Measurements from ENCODE around the gene DVL1.

The DVL1 gene

DNA sequence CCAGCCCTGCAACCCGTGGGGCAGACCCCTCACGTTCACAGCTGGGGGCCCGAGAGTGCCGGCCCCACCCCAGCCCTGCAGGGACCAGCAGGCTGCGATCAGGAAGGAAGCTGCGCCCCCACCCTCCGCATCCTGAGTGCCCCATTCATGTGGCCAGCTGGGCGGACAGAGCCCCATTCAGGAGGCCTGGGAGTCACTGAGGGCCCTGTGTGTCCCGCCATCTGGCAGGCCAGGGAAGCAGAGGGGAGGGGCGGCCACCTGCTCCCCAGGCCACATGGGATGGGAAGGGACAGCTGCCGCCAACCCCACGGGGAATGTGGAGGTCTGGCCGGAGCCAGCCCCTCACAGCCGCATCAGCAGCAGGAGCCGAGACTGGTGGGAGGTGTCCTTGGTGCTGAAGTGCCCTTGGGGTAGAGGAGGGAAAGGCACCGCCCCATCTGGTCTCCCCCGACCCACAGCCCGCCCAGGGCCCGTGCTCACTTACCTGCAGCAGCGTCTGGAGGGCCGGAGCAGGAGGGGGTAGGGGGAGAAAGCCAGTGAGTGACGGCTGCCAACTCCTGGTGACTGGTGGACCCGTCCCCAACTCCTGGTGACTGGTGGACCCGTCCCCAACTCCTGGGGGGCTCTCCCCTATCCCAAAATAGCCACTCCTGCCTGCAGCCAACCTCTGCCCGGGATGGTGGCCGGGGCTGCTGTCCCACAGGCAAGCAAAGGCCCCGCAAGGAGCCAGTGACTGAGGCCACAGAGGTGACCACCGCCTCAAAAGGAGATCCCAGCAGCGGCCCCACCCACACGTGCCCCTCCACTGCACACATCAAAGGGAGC is 50.1 kb downstream of the DVL1 start:
- H3K4me3 ChIP-seq (ENCODE audit: low read length), result no peak overlapping the region
- TF ChIP-seq, protein P1, sequence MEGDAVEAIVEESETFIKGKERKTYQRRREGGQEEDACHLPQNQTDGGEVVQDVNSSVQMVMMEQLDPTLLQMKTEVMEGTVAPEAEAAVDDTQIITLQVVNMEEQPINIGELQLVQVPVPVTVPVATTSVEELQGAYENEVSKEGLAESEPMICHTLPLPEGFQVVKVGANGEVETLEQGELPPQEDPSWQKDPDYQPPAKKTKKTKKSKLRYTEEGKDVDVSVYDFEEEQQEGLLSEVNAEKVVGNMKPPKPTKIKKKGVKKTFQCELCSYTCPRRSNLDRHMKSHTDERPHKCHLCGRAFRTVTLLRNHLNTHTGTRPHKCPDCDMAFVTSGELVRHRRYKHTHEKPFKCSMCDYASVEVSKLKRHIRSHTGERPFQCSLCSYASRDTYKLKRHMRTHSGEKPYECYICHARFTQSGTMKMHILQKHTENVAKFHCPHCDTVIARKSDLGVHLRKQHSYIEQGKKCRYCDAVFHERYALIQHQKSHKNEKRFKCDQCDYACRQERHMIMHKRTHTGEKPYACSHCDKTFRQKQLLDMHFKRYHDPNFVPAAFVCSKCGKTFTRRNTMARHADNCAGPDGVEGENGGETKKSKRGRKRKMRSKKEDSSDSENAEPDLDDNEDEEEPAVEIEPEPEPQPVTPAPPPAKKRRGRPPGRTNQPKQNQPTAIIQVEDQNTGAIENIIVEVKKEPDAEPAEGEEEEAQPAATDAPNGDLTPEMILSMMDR (conservative IDR thresholded peaks at IDR 0.05; ENCODE audit: low read length), result no peak
- no peak for DNase-seq (ENCODE audit: low read depth)

DNA sequence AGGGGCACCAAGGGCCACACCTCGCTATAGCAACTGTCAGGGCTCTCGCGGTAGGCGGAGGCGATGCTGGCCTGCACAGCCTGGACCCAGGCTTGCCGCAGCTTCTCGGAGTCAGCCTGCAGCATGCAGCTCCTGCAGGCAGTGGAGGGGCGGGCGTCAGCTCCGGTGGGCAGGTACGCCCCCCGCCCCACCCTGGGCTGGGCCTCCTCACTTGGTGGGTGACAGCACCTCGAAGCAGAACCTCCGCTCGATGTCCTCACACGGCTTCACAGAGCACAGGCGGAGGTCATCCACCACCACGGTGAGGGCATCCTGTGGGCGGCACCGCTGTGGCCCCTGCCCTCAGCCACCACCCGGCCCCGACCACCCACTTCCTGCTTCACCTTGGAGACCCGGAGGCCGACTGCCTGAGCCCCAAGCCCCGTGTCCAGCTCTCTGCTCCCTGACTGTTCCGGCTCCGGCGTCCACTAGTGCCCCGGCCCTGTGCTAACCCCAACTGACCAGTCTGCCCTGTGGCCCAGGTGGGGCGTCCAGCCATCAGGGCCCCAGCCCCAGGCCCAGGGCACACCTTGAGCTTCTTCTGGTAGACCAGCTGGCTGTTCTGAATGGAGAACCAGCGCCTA is 51.3 kb downstream of the DVL1 start:
- no peak overlapping the region for H3K4me3 ChIP-seq (ENCODE audit: low read length)
- TF ChIP-seq, protein P1 (conservative IDR thresholded peaks at IDR 0.05; ENCODE audit: low read length), result no peak
- DNase-seq (ENCODE audit: low read depth), result no peak

DNA sequence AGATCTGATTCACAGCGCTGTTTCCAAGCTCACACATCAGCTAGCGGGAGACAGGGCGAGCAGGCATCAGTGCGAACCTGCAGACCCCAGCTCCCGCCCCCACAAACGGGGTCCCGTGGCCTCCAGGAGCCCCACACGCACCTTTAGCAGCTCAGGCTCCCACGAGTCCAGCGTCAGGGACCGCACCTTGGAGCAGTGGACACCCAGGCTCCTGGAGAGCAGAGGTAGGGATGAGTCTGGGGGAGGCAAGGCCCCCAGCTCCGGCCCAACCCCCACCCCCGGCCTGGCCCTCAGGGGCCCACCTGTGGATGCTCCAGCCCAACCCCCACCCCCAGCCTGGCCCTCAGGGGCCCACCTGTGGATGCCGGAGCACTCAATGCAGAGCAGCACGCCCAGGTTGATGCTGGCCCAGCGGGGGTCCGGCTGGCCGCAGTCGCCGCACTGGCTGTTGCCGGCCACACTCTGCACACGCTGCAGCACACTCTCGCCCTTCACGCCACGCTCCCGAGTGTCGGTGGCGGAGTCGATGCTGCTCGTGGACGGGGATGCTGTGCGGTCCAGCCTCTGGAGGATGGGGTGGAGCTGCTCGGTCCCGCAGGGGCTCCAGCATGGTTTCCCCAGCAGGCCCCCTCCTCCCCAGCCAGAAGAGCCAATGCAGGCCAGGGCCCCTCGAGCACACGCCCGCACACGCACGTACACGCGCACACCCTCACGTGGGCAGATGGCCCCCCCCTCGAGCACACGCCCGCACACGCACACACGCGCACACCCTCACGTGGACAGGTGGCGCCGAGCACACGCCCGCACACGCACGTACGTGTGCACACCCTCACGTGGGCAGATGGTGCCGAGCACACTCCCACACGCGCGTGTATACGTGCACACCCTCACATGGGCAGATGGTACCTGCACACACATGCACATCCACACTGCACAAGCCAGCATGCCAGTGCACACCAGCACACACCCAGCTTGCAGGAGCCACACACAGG is 52.9 kb downstream of the DVL1 start:
- TF ChIP-seq, protein P1 (conservative IDR thresholded peaks at IDR 0.05; ENCODE audit: low read length), result no peak
- H3K4me3 ChIP-seq (ENCODE audit: low read length), result no peak overlapping the region
- DNase-seq (ENCODE audit: low read depth), result no peak

DNA sequence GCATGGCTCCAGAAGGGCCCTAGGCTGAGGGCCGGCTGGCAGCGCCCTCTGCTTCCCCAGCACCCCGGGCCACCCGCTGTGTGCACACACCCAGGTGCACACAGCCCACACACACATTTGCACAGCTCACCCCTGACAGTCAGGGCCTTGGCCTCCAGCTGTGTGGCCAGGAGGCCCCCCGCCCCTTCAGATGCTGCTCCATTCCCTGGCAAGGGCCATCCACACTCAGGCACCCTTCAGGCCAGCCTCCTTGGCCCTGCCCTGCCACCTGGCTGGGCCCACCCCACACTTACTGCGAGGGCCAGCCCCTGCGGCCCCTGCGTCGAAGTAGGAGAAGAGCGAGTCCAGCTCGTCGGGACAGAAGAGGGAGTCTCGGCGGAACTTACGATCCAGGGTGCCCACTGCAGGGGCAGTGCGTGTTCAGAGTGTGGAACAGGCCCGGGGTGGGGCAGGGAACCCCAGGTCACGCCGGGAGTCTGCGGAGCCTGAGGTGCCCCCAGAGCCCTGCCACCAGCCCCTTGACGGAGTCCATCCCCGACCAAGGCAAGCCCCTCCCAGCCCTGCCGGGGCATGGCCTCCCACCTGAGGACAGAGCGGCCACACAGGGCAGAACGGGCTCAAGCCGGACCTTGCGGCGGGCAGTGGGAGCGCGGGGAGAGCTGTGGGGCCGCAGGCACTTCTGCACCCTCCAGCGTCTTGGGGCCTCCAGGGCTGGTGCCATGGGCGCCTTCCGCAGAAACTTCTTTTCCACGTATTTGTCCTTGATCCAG is 53.9 kb downstream of the DVL1 start:
- TF ChIP-seq, protein P1 (conservative IDR thresholded peaks at IDR 0.05; ENCODE audit: low read length), result no peak
- DNase-seq (ENCODE audit: low read depth), result no peak
- no peak overlapping the region for H3K4me3 ChIP-seq (ENCODE audit: low read length)

DNA sequence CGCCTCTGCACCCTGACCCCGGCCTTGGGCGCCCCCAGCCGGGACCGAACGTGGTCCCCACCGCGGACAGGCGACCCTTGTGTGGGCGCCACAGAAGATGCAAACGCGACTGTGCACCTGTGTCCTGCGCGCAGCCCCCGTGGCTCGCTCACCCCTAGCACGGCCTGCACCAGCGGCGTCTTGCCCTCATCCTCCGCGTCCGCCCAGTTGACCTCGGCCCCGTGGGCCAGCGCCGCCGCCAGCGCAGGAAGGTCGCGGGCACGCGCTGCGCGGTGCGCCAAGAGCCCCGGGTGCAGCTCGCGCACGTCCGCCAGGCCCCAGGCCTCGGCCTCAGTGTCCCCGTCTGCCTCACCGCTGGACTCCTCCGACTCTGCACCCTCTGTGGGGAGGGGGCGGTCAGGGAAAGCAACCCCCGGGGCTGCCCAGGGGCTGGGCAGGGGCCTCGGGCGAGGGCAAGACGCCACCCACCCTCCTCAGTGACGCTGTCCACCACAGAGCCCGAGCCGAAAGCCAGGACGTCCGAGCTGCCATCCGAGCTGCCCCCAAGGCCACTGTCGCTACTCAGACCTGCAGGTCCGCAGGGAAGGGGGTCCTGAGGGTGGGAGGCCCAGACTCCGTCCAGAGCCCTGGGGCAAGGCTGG is 54.8 kb downstream of the DVL1 start:
- no peak overlapping the region for H3K4me3 ChIP-seq (ENCODE audit: low read length)
- TF ChIP-seq, protein P1 (conservative IDR thresholded peaks at IDR 0.05; ENCODE audit: low read length), result no peak
- no peak for DNase-seq (ENCODE audit: low read depth)

All from AG10803 (cell line).